HUDEP-2 (cell line): ENCODE data around the gene PDGFC.
"Not testable (repeated sequence)": the region's sequence is repeated elsewhere in the genome, so short reads cannot be mapped to it uniquely, and the experiment has no call there.

Experiments
- DNase-seq, 76 experiments: peaks; one replicate each; lab custom pipeline; 2025; ENCODE audit not compliant: unreplicated experiment in 76 of 76; lab: John Stamatoyannopoulos, UW

Gene PDGFC

GRCh38 chr4:156915221-156915620 lies 56.4 kb downstream of the PDGFC start:
- no peak for DNase-seq

GRCh38 chr4:156913234-156913633 lies 58.4 kb downstream of the PDGFC start:
- no peak for DNase-seq

- no peak for DNase-seq
Observed at GRCh38 chr4:156909010-156909409, 62.6 kb downstream of the PDGFC start.

GRCh38 chr4:156906325-156906724 lies 65.3 kb downstream of the PDGFC start:
- DNase-seq: no peak

GRCh38 chr4:156901871-156902270 lies 69.7 kb downstream of the PDGFC start:
- DNase-seq: no peak

GRCh38 chr4:156898373-156899117 lies 73.1 kb downstream of the PDGFC start:
- no peak for DNase-seq

GRCh38 chr4:156896527-156896926 lies 75.1 kb downstream of the PDGFC start:
- no peak for DNase-seq

GRCh38 chr4:156894234-156894633 lies 77.4 kb downstream of the PDGFC start:
- DNase-seq: no peak

- no peak for DNase-seq
Observed at GRCh38 chr4:156892805-156893204, 78.8 kb downstream of the PDGFC start.

- DNase-seq: no peak
Observed at GRCh38 chr4:156889616-156890594, 81.7 kb downstream of the PDGFC start.

- no peak for DNase-seq
Observed at GRCh38 chr4:156888762-156889161, 82.8 kb downstream of the PDGFC start.

- no peak for DNase-seq
Observed at GRCh38 chr4:156886481-156886880, 85.1 kb downstream of the PDGFC start.

GRCh38 chr4:156885374-156885773 lies 86.2 kb downstream of the PDGFC start:
- no peak for DNase-seq

GRCh38 chr4:156884183-156884582 lies 87.4 kb downstream of the PDGFC start:
- DNase-seq: no peak

- no peak for DNase-seq
Observed at GRCh38 chr4:156875704-156876103, 95.9 kb downstream of the PDGFC start.

- no peak for DNase-seq
Observed at GRCh38 chr4:156875055-156875454, 96.5 kb downstream of the PDGFC start.

GRCh38 chr4:156873799-156874198 lies 97.8 kb downstream of the PDGFC start:
- no peak for DNase-seq

GRCh38 chr4:156870861-156871260 lies 100.7 kb downstream of the PDGFC start:
- DNase-seq: no peak

GRCh38 chr4:156870131-156870530 lies 101.5 kb downstream of the PDGFC start:
- DNase-seq: no peak

GRCh38 chr4:156866088-156866487 lies 105.5 kb downstream of the PDGFC start:
- DNase-seq: not testable (repeated sequence)

- no peak for DNase-seq
Observed at GRCh38 chr4:156865451-156865850, 106.1 kb downstream of the PDGFC start.

- no peak for DNase-seq
Observed at GRCh38 chr4:156858071-156858470, 113.5 kb downstream of the PDGFC start.
